Stimulated activated CD8-positive, alpha-beta memory T cell treated with anti-CD3 and anti-CD28 coated beads, Interleukin-4, amount 100 ng/mL, for 24 hours (primary cell): ENCODE results near the gene TMEM235.
"Not testable (repeated sequence)": the region's sequence is repeated elsewhere in the genome, so short reads cannot be mapped to it uniquely, and the experiment has no call there.

Source experiments
- DNase-seq: peaks from one replicate; pipeline ENCODE4 v3.0.0-alpha.2; 2020; ENCODE audit warnings: low read depth

The TMEM235 gene

GRCh38 chr17:78219396-78220150, 11.9 kb upstream of the TMEM235 start:
- DNase-seq = no peak

DNA sequence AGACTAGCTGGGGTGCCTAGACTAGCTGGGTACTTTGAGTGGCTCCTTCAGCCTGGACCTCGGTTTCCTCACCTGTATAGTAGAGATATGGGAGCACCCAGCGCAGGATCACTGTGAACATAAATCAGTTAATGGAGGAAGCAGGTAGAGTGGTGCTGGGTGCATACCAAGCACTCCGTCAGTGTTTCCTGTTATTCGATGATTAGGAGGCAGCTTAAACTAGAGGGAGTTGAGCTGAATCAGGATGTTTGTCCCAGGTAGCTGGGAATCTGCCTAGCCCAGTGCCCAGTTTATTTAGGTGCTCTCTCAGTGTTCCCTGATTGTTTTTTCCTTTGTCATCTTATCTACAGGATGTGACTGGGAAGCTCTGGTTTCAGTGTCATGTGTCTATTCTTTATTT, 8.4 kb upstream of the TMEM235 start:
- no peak for DNase-seq

DNA sequence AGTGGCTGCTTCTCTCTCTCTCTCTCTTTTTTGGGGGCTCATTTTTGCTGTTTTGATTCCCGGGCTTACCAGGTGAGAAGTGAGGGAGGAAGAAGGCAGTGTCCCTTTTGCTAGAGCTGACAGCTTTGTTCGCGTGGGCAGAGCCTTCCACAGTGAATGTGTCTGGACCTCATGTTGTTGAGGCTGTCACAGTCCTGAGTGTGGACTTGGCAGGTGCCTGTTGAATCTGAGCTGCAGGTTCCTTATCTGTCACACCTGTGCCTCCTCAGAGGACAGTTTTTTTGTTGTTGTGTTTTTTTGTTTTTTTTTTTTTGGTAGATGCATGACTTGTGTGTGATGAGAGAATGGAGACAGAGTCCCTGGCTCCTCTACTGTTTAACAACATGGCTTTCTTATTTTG, 7.7 kb upstream of the TMEM235 start:
- DNase-seq = no peak

GRCh38 chr17:78224231-78225087, 7.0 kb upstream of the TMEM235 start:
- no peak for DNase-seq

GRCh38 chr17:78225088-78225865, 6.2 kb upstream of the TMEM235 start:
- DNase-seq = no peak

- no peak for DNase-seq
Measured at GRCh38 chr17:78226055-78226758, 5.2 kb upstream of the TMEM235 start.

DNA sequence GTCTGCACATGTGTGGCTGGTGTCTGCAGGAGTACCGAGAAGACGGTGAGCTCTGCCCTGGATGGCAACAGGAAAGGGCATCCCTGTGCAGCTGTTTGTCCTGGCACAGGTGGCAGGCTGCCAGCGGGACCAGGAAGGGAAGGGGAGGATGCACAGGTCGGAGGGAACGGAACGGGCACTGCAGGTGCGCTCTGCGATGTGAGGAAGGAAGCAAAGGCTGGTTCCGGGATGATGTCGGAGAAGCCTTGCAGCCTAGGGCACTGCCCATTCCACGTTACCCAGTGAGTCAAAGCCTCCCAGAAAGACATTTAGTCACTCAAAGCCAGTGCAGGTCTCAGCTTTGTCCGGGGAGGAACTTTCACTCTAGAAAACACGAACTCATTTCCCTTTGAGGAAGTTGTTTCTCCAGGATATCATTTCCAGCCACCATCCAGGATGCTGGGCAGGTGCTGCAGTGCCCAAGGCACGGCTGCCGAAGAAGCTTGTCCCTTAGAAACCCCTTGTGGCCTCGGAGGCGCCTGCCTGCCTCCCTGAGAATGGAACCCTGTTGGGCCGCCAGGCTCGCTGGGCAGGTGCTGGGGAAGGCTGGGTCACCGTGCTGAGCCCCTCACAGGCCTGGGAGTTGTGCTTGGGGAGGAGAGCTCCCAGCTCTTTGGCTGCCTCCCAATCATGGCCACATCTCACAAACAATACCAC, 4.5 kb upstream of the TMEM235 start:
- no peak for DNase-seq

DNA sequence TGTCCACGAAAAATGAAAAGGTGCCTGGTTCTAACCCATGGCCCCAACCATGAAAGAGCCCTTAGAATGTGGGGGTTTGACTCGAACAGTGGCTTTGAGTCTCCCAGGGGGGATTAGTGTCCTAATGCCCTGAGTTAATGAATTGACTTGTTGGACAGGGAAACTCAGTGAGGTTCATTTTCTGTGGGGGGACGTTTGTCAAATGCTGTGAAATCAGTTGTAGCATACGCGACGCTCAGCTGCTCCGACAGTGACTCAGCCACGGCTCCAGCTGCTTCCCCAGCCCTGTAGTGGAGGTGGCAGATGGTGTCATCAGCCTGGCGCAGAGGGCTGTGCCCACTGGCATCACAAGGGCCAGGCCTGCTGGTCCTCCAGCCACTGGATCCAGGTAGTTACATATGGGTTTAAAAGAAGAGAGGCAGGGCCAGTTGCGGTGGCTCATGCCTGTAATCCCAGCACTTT, 3.9 kb upstream of the TMEM235 start:
- no peak for DNase-seq

DNA sequence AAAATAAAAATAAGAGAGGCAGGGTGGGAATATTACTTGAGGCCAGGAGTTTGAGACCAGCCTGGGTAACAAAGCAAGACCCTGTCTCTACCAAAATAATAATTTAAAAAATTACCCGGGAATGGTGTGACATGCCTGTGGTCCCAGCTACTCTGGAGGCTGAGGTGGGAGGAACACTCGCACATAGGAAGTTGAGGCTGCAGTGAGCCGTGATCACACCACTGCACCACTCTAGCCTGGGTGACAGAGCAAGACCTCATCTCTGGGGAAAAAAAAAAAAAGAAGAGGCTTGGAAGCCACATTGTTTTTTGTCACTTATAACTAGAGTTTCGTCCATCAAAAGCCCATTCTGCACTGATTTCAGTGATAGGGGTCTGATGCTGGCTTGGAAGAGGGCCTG, 3.3 kb upstream of the TMEM235 start:
- DNase-seq = no peak

DNA sequence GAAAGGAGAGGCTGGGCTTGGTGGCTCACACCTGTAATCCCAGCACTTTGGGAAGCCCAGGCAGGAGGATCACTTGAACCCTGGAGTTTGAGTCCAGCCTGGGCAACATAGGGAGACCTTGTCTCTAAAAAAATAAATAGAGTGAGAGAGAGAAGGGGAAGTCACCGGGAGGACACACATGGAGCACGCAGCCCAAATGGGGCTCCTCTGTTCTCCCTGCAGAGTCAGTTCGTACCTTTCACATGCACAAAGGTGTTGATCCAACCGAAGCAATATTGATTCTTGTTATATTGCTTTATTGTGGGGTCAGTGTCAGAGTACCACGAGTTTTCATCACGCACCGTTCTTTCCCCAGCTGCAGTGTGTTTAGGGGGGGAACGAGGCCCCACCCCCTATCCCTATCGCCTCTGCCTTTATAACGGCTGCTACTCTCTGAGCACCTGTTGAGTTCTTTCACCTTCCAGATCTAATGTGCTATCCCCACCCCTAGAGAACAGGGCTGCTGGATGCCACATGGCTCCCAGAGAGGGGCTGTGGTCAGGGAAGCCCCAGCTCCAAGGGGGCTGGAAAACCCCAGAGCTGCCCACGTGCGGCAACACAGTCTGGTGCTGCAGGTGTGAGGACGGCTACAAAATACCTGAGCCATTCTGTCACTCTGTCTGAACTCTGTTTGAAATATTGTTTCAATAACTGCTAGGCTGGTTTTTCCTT, 1.0 kb upstream of the TMEM235 start:
- DNase-seq = no peak

- DNase-seq = no peak
Measured at GRCh38 chr17:78231991-78232858, 794 bp downstream of the TMEM235 start.

DNA sequence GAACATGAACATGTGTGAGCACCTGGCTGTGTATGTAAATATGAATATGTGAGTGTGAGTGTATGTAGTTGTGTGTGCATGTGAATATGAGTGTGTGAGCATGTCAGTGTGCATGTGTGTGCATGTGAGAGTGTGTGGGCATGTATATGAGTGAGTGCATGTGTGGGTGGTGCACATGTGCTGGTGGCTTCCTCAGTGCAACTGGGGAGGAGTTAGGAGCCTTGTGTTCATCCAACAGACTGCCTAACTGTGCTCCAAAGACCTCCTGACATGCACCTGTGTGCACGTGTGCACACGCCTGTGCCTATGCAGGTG, 1.4 kb downstream of the TMEM235 start:
- no peak for DNase-seq

DNA sequence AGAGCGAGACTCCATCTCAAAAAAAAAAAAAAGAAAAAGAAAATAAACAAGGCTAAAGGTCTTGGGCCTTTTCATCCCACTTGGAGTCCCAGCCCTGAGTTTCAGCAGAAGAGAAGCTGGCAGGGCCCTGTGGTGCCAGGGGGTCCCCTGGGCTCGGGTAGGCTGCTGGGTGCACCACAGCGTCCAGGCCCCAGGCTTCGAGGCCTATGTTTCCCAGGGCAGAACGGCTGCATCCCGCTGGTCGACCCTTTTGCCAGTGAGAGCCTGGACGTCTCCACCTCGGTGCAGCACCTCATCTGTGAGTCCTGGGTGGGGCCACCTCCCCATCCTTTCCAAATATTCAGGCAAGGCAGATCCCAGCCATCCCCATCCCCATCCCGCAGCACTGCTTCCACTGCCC, 2.2 kb downstream of the TMEM235 start:
- no peak for DNase-seq

- DNase-seq = no peak
Measured at GRCh38 chr17:78234261-78234865, 2.9 kb downstream of the TMEM235 start.

GRCh38 chr17:78235022-78235421, 3.6 kb downstream of the TMEM235 start:
- not testable (repeated sequence) for DNase-seq

DNA sequence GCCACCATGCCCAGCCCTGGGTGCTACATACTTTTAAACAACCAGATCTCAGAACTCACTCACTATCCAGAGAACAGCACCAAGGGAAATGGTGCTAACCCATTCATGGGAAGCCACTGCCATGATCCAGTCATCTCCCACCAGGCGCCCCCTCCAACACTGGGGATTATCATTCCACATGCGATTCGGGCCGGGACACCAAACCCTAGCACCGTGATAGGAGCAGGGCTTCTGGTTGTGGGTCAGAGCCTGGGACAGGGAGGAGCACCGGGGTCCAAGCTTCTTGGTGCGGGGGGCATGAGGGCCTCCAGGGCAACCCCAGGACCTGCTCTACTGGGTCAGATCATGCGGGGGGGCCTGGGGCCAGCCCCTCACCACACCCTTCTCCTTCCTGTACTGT, 4.5 kb downstream of the TMEM235 start:
- no peak for DNase-seq

DNA sequence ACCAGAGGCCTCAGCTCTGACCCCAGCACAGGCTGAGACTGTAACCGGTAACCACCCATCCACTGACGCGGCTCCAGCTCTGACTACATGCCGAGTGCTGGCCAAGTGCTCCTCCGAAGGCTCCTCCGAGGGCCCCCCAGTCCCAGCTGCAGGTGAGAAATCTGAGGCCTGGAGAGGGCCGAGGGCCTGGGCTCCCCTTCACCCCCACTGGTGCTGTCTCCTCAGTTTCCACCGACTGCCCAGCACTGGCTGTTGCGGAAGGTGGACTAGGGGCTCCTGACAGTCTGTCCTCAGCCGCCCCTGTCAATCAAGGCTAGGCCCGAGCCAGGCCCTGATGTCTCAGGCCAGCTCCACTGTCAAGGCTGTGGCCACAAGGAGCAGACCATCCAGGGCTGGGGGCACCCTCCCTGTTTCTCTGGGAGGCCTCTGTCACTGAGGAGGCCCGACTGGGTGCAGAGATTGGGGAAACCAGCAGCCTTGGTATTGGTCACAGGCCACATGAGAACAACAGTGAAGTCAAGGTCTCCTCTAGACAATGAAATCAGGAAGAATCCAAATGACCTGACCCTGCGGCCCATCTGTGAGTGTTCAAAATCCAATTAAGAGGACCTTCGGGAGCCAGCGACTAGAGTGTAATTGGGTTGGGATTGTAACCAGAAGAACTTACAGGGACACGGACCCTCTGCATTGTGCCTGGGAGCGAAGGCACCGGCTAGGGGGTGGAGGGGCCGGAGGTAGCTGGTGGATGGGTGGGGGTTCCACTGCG, 5.1 kb downstream of the TMEM235 start:
- DNase-seq = no peak

DNA sequence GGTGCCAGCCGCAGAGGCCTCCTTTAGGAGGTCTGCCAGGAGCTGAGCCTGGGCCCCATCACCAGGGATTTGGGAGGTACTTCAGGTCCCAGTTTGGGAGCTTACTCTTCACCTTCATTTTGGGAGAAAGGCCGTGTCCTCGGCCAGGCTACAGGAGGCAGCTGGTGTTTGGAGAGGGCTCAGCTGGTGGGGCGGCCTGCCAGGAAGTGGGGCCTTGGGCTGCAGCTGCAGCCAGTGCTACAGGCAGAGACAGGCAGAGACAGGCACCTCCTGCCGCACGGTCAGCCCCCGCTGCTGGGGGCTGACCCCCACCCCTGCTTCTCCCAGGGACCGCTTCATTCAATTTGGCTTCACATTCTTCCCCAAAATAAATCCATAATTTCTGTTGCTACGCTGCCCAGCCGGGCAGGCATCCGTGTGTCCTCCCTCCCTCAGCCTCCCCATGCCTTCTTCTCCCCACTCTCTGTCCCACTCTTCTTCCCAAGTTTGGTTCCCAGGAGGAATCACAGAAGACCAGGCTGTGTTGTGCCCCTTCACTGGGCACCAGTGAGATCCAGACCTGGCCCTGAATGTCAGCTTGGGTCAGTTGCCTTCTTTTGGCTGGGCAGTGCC, 6.1 kb downstream of the TMEM235 start:
- no peak for DNase-seq
